OCI-LY3 (cell line): ENCODE data around the gene UNC79.
"Not testable (repeated sequence)": the region's sequence is repeated elsewhere in the genome, so short reads cannot be mapped to it uniquely, and the experiment has no call there.

Experiments used
- CTCF ChIP-seq: fragments of 200-600, 300-600 bp; sonication (generic); IDR thresholded peaks from 2 replicates; pipeline ENCODE4 v1.5.1; 2014; ENCODE audit warnings: antibody characterized with exemption, low read length, low read depth
- EZH2phosphoT487 ChIP-seq: fragments of 200-600 bp; shearing (Covaris generic); IDR thresholded peaks from 2 replicates; pipeline ENCODE4 v1.6.1; 2018; ENCODE audit warnings: antibody characterized with exemption, mixed run types, low read depth

- TF ChIP-seq CTCF, EZH2phosphoT487: not testable (repeated sequence)
Measured at GRCh38 chr14:93479074-93479473, 48.3 kb downstream of the UNC79 start.
